COLO668 (cell line): ENCODE measurements around the gene TTLL11.

Experiments used
- DNase-seq: peaks from one replicate; lab custom pipeline; 2025; ENCODE audit not compliant: unreplicated experiment; lab: John Stamatoyannopoulos, UW

TTLL11 gene

GRCh38 chr9:121944711-121945191 is 148.4 kb downstream of the TTLL11 start:
- DNase-seq, result no peak

GRCh38 chr9:121943463-121943862 is 149.6 kb downstream of the TTLL11 start:
- no peak for DNase-seq

- DNase-seq, result no peak
Measured at GRCh38 chr9:121942866-121943382, 150.2 kb downstream of the TTLL11 start.

GRCh38 chr9:121942313-121942712 is 150.8 kb downstream of the TTLL11 start:
- DNase-seq, result no peak

GRCh38 chr9:121939643-121940042 is 153.5 kb downstream of the TTLL11 start:
- DNase-seq, result no peak

- no peak for DNase-seq
Measured at GRCh38 chr9:121938621-121939020, 154.5 kb downstream of the TTLL11 start.

GRCh38 chr9:121937240-121937639 is 155.9 kb downstream of the TTLL11 start:
- DNase-seq, result no peak

GRCh38 chr9:121935739-121936138 is 157.4 kb downstream of the TTLL11 start:
- DNase-seq, result no peak

- DNase-seq, result no peak
Measured at GRCh38 chr9:121930956-121931355, 162.2 kb downstream of the TTLL11 start.

GRCh38 chr9:121929893-121930875 is 162.9 kb downstream of the TTLL11 start:
- no peak for DNase-seq

- no peak for DNase-seq
Measured at GRCh38 chr9:121927636-121928035, 165.5 kb downstream of the TTLL11 start.

GRCh38 chr9:121927081-121927480 is 166.0 kb downstream of the TTLL11 start:
- DNase-seq, result no peak

GRCh38 chr9:121926351-121926801 is 166.7 kb downstream of the TTLL11 start:
- DNase-seq, result no peak

GRCh38 chr9:121925935-121926334 is 167.2 kb downstream of the TTLL11 start:
- DNase-seq, result no peak

GRCh38 chr9:121924700-121925099 is 168.4 kb downstream of the TTLL11 start:
- DNase-seq, result no peak

GRCh38 chr9:121921444-121921843 is 171.7 kb downstream of the TTLL11 start:
- no peak for DNase-seq

- no peak for DNase-seq
Measured at GRCh38 chr9:121917375-121918335, 175.5 kb downstream of the TTLL11 start.

GRCh38 chr9:121915304-121915625 is 177.8 kb downstream of the TTLL11 start:
- no peak for DNase-seq

GRCh38 chr9:121914604-121915303 is 178.4 kb downstream of the TTLL11 start:
- no peak for DNase-seq

- no peak for DNase-seq
Measured at GRCh38 chr9:121914017-121914595, 179.0 kb downstream of the TTLL11 start.
